ENCODE measurements around the gene LAMP5.

GRCh38 chr20:9565910-9566550, 51.6 kb downstream of the LAMP5 start:
- no peak for TF ChIP-seq CTCF (IDR thresholded peaks at IDR 0.05)
- TF ChIP-seq POLR2A (IDR thresholded peaks at IDR 0.05): no peak

All from thyroid gland (tissue), 4 donors.